ENCODE measurements around the gene MYH11. TPM values are rescaled to one million over a fixed set of nuclear protein-coding genes. Genes with fewer than 3 reads are reported as not detected.
"Not testable (repeated sequence)": the region's sequence is repeated elsewhere in the genome, so short reads cannot be mapped to it uniquely, and the experiment has no call there.

MYH11 gene
- total RNA-seq, 1 donor from 2014 or later, result 0.05 TPM

DNA sequence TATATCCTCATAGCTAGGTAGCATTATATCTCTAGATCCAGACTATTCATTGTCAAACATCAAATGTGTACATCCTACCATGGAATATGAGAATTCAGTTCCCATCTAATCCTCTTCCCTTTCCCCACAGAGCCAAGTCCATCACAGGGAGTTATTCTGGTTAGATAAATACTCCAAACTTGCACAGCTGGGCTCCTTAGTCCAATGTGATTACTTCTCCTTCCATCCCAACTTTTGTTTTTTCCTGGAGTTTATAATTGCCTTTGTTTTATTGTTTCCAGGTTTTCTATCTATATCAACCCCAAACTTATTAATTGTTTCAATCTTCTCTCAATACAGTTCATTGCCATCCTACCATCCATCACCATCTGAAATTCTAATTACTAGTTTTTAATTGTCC, 59.9 kb downstream of the MYH11 start:
- Mint-ChIP-seq H3K27ac (ENCODE audit: unreplicated experiment) (no peak overlapping the region), H3K9me3 (peaks cover 10% of the 10 kb centered on the region), H3K27me3 (ENCODE audit: low read depth) (peaks cover 5% of the 10 kb centered on the region)

DNA sequence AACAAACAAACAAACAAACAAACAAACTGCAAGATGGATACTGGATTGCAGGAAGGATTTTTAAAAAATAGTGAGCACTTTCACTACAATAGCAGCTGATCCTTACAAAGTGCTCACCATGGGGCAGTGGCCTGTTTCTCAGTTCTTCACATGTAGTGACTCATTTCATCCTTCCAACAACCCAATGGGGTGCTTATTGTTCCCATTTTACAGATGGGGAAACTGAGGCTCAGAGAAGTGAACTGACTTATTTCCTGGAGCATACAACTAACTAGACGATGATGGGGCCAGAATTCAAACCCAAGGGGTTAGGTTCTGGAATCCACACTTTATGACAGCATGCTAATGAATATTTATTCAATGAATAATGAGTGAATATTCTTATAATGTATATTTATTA, 61.2 kb downstream of the MYH11 start:
- no peaks in the 10 kb centered on the region for H3K4me1 Mint-ChIP-seq
- TF ChIP-seq, protein P1, sequence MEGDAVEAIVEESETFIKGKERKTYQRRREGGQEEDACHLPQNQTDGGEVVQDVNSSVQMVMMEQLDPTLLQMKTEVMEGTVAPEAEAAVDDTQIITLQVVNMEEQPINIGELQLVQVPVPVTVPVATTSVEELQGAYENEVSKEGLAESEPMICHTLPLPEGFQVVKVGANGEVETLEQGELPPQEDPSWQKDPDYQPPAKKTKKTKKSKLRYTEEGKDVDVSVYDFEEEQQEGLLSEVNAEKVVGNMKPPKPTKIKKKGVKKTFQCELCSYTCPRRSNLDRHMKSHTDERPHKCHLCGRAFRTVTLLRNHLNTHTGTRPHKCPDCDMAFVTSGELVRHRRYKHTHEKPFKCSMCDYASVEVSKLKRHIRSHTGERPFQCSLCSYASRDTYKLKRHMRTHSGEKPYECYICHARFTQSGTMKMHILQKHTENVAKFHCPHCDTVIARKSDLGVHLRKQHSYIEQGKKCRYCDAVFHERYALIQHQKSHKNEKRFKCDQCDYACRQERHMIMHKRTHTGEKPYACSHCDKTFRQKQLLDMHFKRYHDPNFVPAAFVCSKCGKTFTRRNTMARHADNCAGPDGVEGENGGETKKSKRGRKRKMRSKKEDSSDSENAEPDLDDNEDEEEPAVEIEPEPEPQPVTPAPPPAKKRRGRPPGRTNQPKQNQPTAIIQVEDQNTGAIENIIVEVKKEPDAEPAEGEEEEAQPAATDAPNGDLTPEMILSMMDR (conservative IDR thresholded peaks at IDR 0.05), result no peak
- no peak overlapping the region for H3K27ac Mint-ChIP-seq (ENCODE audit: unreplicated experiment)
- DNase-seq (ENCODE audit: low read depth, low spot score), result no peak
- H3K9me3 Mint-ChIP-seq, result peaks cover 10% of the 10 kb centered on the region
- H3K4me3 Mint-ChIP-seq, result no peak overlapping the region
- no peaks in the 10 kb centered on the region for H3K36me3 Mint-ChIP-seq (ENCODE audit: low read depth)
- peaks cover 5% of the 10 kb centered on the region for H3K27me3 Mint-ChIP-seq (ENCODE audit: low read depth)

More for the DNA sequence above, 59.9 kb downstream of the MYH11 start:
- Mint-ChIP-seq H3K4me1 (no peaks in the 10 kb centered on the region), H3K4me3 (no peak overlapping the region), H3K36me3 (ENCODE audit: low read depth) (no peaks in the 10 kb centered on the region)
- DNase-seq (ENCODE audit: low read depth, low spot score), result no peak
- TF ChIP-seq, protein P1 (conservative IDR thresholded peaks at IDR 0.05), result no peak

GRCh38 chr16:15792563-15792971, 64.3 kb downstream of the MYH11 start:
- Mint-ChIP-seq H3K36me3 (ENCODE audit: low read depth) (no peaks in the 10 kb centered on the region), H3K27me3 (ENCODE audit: low read depth) (peaks cover 5% of the 10 kb centered on the region), H3K9me3 (peaks cover 10% of the 10 kb centered on the region), H3K4me3 (no peak overlapping the region), H3K4me1 (no peaks in the 10 kb centered on the region), H3K27ac (ENCODE audit: unreplicated experiment) (peak overlapping the region; percentile 81)
- TF ChIP-seq, protein P1 (conservative IDR thresholded peaks at IDR 0.05), result no peak
- DNase-seq (ENCODE audit: low read depth, low spot score), result no peak

DNA sequence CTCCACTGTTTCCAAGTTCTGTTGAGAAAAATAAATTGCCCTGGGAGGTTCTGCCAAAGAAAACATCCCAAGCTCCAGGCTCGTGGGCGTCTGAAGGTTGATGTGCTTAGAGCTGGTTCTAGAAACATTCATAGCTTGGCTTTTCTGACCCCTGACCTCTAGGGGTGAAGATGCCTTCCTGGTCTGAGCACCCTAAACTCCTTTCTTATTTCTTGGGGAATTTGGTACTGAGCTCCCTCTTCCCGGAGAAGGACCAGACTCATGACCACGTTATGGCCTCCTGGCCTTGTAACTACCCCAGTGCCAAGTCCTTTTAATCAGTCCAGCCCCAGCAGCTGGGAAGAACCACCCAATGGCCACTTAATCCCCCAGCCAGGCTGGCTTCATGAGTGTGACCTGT, 66.4 kb downstream of the MYH11 start:
- Mint-ChIP-seq H3K4me3 (no peak overlapping the region), H3K4me1 (no peaks in the 10 kb centered on the region), H3K9me3 (peaks cover 2% of the 10 kb centered on the region), H3K36me3 (ENCODE audit: low read depth) (no peaks in the 10 kb centered on the region), H3K27ac (ENCODE audit: unreplicated experiment) (no peak overlapping the region), H3K27me3 (ENCODE audit: low read depth) (no peaks in the 10 kb centered on the region)
- DNase-seq (ENCODE audit: low read depth, low spot score), result no peak
- TF ChIP-seq, protein P1 (conservative IDR thresholded peaks at IDR 0.05), result no peak

DNA sequence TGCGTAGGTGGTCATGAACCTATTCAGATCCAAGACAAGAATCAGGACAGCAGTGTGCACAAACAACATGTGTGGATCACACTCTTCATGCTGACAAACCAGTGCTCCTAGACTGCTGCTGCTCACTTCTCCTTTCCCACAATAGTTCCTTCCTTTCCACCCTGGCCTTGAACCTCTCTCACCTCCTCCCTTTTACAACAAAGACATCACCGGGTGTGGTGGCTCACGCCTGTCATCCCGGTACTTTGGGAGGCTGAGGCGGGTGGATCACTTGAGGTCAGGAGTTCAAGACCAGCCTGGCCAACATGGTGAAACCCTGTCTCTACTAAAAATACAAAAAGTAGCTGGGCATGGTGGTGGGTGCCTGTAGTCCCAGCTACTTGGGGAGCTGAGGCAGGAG, 67.0 kb downstream of the MYH11 start:
- H3K9me3 Mint-ChIP-seq; H3K27ac Mint-ChIP-seq (ENCODE audit: unreplicated experiment); H3K36me3 Mint-ChIP-seq (ENCODE audit: low read depth); DNase-seq (ENCODE audit: low read depth, low spot score); H3K4me3 Mint-ChIP-seq; H3K27me3 Mint-ChIP-seq (ENCODE audit: low read depth); H3K4me1 Mint-ChIP-seq: not testable (repeated sequence)

DNA sequence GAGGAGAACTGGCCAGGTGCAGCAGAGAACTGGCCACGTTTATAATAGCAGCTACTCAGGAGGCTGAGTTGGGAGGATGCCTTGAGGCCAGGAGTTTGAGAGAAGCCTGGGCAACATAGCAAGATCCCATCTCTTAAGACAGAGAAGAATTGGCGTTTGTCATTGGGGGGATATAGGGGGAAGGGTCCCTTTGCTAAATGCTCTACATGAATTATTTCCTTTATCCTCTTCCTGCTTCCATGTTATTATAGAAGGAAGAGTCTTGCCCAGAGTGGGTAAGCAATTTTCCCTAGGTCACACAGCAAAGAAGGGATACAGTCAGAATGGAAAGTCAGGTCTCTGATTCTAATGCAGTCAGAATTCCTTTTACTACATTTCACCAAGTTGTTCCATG, 68.0 kb downstream of the MYH11 start:
- Mint-ChIP-seq H3K9me3 (no peaks in the 10 kb centered on the region), H3K4me1 (no peaks in the 10 kb centered on the region), H3K27ac (ENCODE audit: unreplicated experiment) (no peak overlapping the region), H3K27me3 (ENCODE audit: low read depth) (no peaks in the 10 kb centered on the region), H3K4me3 (no peak overlapping the region), H3K36me3 (ENCODE audit: low read depth) (no peaks in the 10 kb centered on the region)
- TF ChIP-seq, protein P1 (conservative IDR thresholded peaks at IDR 0.05), result no peak
- no peak for DNase-seq (ENCODE audit: low read depth, low spot score)
